GM03348 (cell line): ENCODE results near the gene SLA2.
A peak's percentile ranks its signal among the peaks of the same experiment; 100 is the strongest.

Source experiments
- DNase-seq: peaks from one replicate; pipeline ENCODE4 v3.0.0; 2012; ENCODE audit warnings: low spot score

Gene SLA2

DNA sequence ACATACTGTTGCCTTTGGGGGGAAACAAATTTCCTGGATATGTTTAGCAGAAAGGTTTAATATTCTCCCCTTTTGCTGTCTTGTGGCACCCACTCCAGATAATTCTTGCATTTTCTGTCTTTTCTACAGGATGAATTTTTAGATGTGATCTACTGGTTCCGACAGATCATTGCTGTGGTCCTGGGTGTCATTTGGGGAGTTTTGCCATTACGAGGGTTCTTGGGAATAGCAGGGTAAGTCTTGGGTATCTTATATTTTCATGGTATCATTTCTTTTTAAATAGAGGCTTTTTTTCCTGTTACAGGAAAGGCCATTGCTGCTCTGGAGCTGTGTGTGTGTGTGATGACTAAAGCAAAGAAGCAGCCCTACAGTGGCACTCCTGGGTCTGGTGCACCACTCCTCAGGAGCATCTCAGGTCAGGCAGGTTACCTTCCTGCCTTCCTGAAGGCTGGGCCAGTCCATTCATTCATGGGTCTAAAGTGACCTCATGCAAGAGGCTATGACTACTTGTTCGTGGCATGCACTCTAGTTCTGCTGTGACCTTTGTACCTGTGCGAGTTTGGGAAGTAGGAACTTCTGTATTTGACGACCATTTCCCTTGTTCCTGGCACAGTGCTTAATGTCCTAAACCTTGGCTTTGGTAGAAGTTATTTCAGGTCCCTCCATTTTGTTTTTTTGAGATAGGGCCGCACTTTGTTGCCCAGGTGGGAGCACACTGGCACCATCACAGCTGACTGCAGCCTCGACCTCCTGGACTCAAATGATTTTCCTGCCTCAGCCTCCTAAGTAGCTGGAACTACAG lies 38.2 kb downstream of the SLA2 start:
- no peak for DNase-seq

- peak; percentile 36 for DNase-seq
These were observed 39.6 kb downstream of the SLA2 start for GRCh38 chr20:36606158-36607066.

- DNase-seq: peak; percentile 99
These were observed 40.4 kb downstream of the SLA2 start, which contains the start of gene RAB5IF for GRCh38 chr20:36605399-36606157. TSS of gene RAB5IF (plus strand) at chr20:36605779. CDS start at chr20:36605952, 173 bp downstream.

GRCh38 chr20:36604952-36605398 lies 41.0 kb downstream of the SLA2 start:
- DNase-seq: no peak

DNA sequence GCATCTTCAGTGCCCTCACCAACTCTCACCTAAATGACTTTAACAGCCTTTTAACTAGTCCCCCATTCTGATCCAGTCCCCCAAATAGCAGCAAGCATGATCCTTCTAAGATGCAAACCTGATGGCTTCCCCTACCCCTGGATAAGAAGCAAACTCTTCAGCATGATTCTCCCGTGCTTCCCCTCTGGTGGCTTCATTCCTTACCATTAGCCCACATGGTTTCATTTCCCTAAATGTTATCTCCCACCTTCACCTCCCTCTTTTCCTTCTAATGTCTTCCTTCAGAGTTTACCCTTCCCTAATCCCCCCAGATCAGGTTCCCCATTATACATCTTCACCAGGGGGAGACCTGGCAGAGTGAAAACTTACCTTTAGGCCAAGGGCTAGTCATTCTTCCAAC lies 44.5 kb downstream of the SLA2 start:
- no peak for DNase-seq

- no peak for DNase-seq
These were observed 46.1 kb downstream of the SLA2 start for GRCh38 chr20:36599912-36600345.

DNA sequence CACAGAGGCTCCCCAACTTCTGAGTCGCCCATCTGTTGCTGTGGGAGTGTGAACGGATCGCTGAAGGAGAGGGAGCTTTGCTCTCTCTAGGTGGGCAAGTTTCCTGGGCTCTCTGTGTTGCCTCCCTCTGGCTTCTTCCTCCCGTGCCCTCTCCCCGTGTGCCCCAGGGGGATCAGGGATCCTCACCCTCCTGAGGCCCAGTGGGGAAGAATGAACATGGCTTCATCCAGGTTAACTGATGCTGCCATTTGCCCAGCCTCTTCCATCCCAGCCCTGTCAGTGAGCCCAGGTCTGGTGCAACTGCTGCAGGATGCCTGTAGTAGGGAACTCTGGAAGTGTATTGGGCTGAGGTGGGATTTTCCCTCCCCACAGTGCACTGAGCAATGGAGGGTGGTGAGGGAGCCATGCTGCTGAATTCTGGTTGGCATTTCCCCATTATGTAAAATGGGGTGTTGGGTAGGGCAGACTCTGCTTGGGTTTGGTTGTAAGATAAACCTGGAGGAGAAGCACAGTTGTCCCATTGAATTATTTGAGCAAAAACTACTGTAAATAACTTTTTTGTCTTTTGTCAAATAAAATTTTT lies 52.6 kb downstream of the SLA2 start:
- no peak for DNase-seq

GRCh38 chr20:36591854-36592641 lies 53.9 kb downstream of the SLA2 start:
- DNase-seq: peak; percentile 68

- DNase-seq: no peak
These were observed 54.7 kb downstream of the SLA2 start for GRCh38 chr20:36591281-36591680.

DNA sequence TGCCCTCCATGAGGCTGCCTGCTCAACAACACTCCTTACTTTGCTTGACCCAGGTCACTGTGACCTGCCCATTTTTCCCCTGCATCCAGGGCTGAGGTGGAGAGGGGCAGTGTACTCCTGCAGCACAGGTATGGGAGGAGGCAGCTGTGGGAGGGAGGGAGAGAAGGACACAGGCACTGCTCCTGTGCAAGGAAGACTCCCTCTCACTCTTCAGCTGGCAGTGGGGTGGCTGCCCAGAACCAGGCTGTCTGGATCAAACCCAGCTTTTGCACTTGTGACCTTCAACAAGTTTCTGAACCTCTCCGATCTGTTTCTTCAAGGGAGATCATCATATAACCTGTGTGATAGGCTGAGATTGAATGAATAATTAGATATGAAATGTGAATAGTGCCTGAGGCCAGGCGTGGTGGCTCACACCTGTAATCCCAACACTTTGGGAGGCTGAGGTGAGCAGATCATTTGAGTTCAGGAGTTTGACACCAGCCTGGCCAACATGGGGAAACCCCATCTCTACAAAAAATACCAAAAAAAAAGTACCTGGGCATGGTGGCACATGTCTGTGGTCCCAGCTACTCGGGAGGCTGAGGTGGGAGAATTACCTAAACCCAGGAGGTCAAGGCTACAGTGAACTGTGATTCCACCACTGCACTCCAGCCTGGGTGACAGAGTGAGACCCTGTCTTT lies 58.5 kb downstream of the SLA2 start:
- DNase-seq: no peak

- DNase-seq: peak; percentile 44
These were observed 60.4 kb downstream of the SLA2 start for GRCh38 chr20:36585410-36586125.

DNA sequence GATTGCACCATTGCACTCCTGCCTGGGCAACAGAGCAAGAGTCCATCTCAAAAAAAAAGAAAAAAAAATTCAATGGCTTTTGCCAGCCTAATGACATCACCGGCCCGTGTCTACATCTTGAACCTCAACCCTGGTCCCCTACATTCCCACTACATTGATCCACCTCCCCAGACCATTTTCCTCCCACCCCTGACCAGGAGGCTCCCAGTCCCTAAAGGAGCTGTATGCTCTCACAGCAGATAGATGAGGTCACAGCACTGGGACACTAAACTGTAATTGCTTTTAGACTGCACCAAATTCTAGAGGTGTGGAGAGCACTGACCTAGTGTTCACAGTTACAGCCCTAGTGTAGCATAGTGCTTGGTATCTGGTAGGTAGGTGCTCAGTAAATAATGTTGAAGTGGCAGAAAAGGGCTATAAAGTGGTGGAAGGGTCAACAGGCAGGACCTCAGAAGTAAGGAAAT lies 61.9 kb downstream of the SLA2 start:
- no peak for DNase-seq

GRCh38 chr20:36582821-36583220 lies 63.2 kb downstream of the SLA2 start:
- no peak for DNase-seq

DNA sequence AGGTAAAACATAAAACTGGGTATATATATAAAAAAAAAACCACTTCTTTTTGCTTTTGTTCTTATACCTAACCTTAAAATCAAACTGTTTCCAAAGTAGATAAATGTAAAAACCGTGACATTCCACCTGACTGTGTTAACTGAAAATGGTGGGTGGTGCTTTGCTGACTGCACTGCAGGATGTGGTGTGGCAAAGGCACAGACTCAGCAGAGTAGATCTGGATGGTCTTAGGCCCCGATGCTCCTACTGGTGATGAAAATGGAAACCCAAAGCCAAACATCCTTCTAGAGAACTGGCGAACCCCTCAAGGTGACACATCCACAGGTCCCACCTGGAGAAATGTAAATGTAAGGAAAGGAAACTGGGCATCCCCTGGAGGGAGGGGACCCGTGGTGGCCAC lies 63.7 kb downstream of the SLA2 start:
- no peak for DNase-seq

DNA sequence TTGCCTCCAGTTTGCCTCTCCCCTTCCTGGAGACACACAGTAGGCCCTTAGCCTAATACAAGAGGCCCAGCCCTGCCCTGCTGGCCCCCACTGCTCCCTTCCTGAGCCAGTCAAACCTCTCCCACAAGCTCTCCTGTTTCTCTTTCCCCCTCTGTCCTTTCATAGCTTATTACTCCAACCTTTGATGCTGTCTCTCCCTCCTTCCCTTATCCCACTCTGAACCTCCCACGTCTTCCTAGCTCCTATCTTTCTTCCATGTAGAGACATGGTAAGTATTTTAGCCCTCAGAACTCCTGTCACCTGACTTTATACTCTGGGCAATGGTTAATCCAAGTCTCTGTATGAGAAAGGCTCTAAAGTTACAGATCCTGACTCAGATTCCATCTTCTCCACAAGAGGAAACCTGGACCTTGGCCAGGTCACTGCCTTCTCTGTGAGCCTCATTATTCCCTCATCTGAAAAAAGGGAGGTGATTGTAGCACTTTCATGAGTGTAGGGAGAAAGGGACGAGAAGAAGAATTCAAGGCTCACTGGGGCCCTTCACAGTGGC lies 65.9 kb downstream of the SLA2 start:
- no peak for DNase-seq

- no peak for DNase-seq
These were observed 67.5 kb downstream of the SLA2 start for GRCh38 chr20:36578356-36579041.

DNA sequence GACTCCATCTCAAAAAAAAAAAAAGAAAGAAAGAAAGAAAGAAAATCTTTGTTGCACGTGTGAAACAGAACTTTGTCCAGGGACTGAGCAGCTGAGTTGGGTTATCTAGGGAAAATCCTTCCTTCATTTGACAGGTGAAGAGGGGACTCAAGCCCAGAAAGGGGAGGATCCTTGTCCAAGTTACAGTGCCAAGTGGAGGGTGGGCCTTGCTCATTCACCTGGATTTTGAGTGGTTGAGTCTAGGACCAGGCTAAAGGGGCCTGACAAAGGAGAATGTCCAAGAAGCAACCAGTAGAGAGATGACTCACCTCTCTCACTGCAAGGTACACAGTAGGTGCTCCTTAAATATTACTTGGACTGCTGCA lies 69.9 kb downstream of the SLA2 start:
- no peak for DNase-seq

- DNase-seq: peak; percentile 61
These were observed 71.4 kb downstream of the SLA2 start for GRCh38 chr20:36574366-36575135.
